H9 (cell line): ENCODE results near the gene ARHGEF2. TPM values are rescaled to one million over a fixed set of nuclear protein-coding genes. Genes with fewer than 3 reads are reported as not detected.
A peak's percentile ranks its signal among the peaks of the same experiment; 100 is the strongest.

Source experiments
- DNase-seq: peaks from one replicate; pipeline ENCODE4 v3.0.0-alpha.2; 2017
- H2AFZ ChIP-seq: one replicate; pipeline ENCODE4 v1.6.1; 2013; ENCODE audit warnings: mild to moderate bottlenecking, low read length, control low read depth, moderate library complexity
- H2AK5ac ChIP-seq: 2 replicates; pipeline ENCODE4 v1.6.1; 2013; ENCODE audit warnings: low read length, control low read depth, mixed read lengths; ENCODE audit not compliant: insufficient read length
- H2BK120ac ChIP-seq: one replicate; pipeline ENCODE4 v1.6.1; 2013; ENCODE audit warnings: low read depth, mild to moderate bottlenecking, low read length, control low read depth, inconsistent platforms; ENCODE audit not compliant: poor library complexity, severe bottlenecking
- H2BK12ac ChIP-seq: 2 replicates; pipeline ENCODE4 v1.6.1; 2013; ENCODE audit warnings: low read length, control low read depth, mixed read lengths, low read depth; ENCODE audit not compliant: insufficient read length
- H2BK15ac ChIP-seq: 2 replicates; pipeline ENCODE4 v1.6.1; 2013; ENCODE audit warnings: low read depth, low read length, control low read depth
- H2BK20ac ChIP-seq: one replicate; pipeline ENCODE4 v1.6.1; 2013; ENCODE audit warnings: low read depth, mild to moderate bottlenecking, low read length, control low read depth, inconsistent platforms; ENCODE audit not compliant: poor library complexity, severe bottlenecking
- H2BK5ac ChIP-seq: 2 replicates; pipeline ENCODE4 v1.6.1; 2013; ENCODE audit warnings: low read length, control low read depth, mixed read lengths; ENCODE audit not compliant: insufficient read length
- H3K14ac ChIP-seq: 2 replicates; pipeline ENCODE4 v1.6.1; 2013; ENCODE audit warnings: low read length, control low read depth; ENCODE audit not compliant: insufficient read depth
- H3K18ac ChIP-seq: 2 replicates; pipeline ENCODE4 v1.6.1; 2013; ENCODE audit warnings: low read depth, mild to moderate bottlenecking, mixed read lengths, low read length, control low read depth; ENCODE audit not compliant: insufficient read length
- H3K23ac ChIP-seq: 2 replicates; pipeline ENCODE4 v1.6.1; 2013; ENCODE audit warnings: low read length, control low read depth, mixed read lengths, low read depth; ENCODE audit not compliant: insufficient read length
- H3K23me2 ChIP-seq: 2 replicates; pipeline ENCODE4 v1.6.1; 2013; ENCODE audit warnings: low read depth, mild to moderate bottlenecking, mixed read lengths, low read length, control low read depth; ENCODE audit not compliant: insufficient read length, poor library complexity, severe bottlenecking
- H3K27ac ChIP-seq: 2 replicates; pipeline ENCODE4 v1.5.1; 2013; ENCODE audit warnings: low read length, control low read depth, mixed read lengths, low read depth; ENCODE audit not compliant: insufficient read length
- H3K27me3 ChIP-seq: 2 replicates; pipeline ENCODE4 v1.6.1; 2013; ENCODE audit warnings: low read length, control low read depth, inconsistent platforms; ENCODE audit not compliant: insufficient read depth
- H3K4ac ChIP-seq: 2 replicates; pipeline ENCODE4 v1.6.1; 2013; ENCODE audit warnings: low read depth, mild to moderate bottlenecking, control low read depth, inconsistent platforms, low read length, moderate library complexity
- H3K4me1 ChIP-seq: 2 replicates; pipeline ENCODE4 v1.6.1; 2013; ENCODE audit warnings: low read length, control low read depth, inconsistent platforms; ENCODE audit not compliant: insufficient read depth
- H3K4me2 ChIP-seq: 2 replicates; pipeline ENCODE4 v1.6.1; 2013; ENCODE audit warnings: low read length, control low read depth, mixed read lengths; ENCODE audit not compliant: insufficient read length, insufficient read depth
- H3K56ac ChIP-seq: 2 replicates; pipeline ENCODE4 v1.6.1; 2013; ENCODE audit warnings: low read depth, mild to moderate bottlenecking, mixed read lengths, low read length, control low read depth; ENCODE audit not compliant: insufficient read length
- H3K79me1 ChIP-seq: 2 replicates; pipeline ENCODE4 v1.6.1; 2013; ENCODE audit warnings: low read depth, mild to moderate bottlenecking, moderate library complexity, low read length, control low read depth, inconsistent platforms; ENCODE audit not compliant: insufficient read depth, poor library complexity, severe bottlenecking
- H3K79me2 ChIP-seq: 2 replicates; pipeline ENCODE4 v1.6.1; 2013; ENCODE audit warnings: low read length, control low read depth, inconsistent platforms; ENCODE audit not compliant: insufficient read depth
- H3K9ac ChIP-seq: 2 replicates; pipeline ENCODE4 v1.6.1; 2013; ENCODE audit warnings: low read length, control low read depth, mixed read lengths; ENCODE audit not compliant: insufficient read length; ENCODE audit errors: extremely low read depth
- H3K9me3 ChIP-seq: one replicate; pipeline ENCODE4 v1.6.1; 2013; ENCODE audit warnings: low read depth, low read length, inconsistent platforms; ENCODE audit not compliant: control insufficient read depth
- H3T11ph ChIP-seq: one replicate; pipeline ENCODE4 v1.6.1; 2013; ENCODE audit warnings: mild to moderate bottlenecking, low read length, control low read depth, inconsistent platforms
- H4K20me1 ChIP-seq: one replicate; pipeline ENCODE4 v1.6.1; 2013; ENCODE audit not compliant: control insufficient read depth, insufficient read length, insufficient read depth
- H4K5ac ChIP-seq: 2 replicates; pipeline ENCODE4 v1.6.1; 2013; ENCODE audit warnings: low read depth, mild to moderate bottlenecking, mixed read lengths, low read length, control low read depth; ENCODE audit not compliant: insufficient read length
- H4K8ac ChIP-seq: replicated peaks from 2 replicates; pipeline ENCODE4 v1.6.1; 2013; ENCODE audit warnings: low read length, control low read depth, mixed read lengths, low read depth; ENCODE audit not compliant: insufficient read length
- H4K91ac ChIP-seq: 2 replicates; pipeline ENCODE4 v1.6.1; 2013; ENCODE audit warnings: low read depth, mild to moderate bottlenecking, moderate library complexity, mixed read lengths, low read length, control low read depth; ENCODE audit not compliant: insufficient read length
- H3K27ac Mint-ChIP-seq, 3 experiments: 2 replicates in 2 of 3; 3 replicates in 1 of 3; pipeline ENCODE4 v1.8.0; 2020 to 2021; ENCODE audit warnings: mixed read lengths in 3 of 3, mild to moderate bottlenecking in 1 of 3, moderate library complexity in 1 of 3
- H3K27me3 Mint-ChIP-seq: 2 replicates; pipeline ENCODE4 v1.8.0; 2021; ENCODE audit warnings: low read depth, mild to moderate bottlenecking, moderate library complexity, mixed read lengths
- H3K36me3 Mint-ChIP-seq, 3 experiments: 2 replicates in 2 of 3; 3 replicates in 1 of 3; pipeline ENCODE4 v1.8.0; 2020 to 2021; ENCODE audit warnings: low read depth in 3 of 3, mixed read lengths in 3 of 3; ENCODE audit not compliant: insufficient read depth in 1 of 3
- H3K4me1 Mint-ChIP-seq, 2 experiments: 2 replicates each; pipeline ENCODE4 v1.8.0; 2020; ENCODE audit warnings: mixed read lengths in 2 of 2
- H3K4me3 Mint-ChIP-seq, 2 experiments: 2 replicates in 1 of 2; 3 replicates in 1 of 2; pipeline ENCODE4 v1.8.0; 2020 to 2021; ENCODE audit warnings: mild to moderate bottlenecking in 2 of 2, mixed read lengths in 2 of 2, moderate library complexity in 1 of 2
- H3K9me3 Mint-ChIP-seq, 2 experiments: 2 replicates in 1 of 2; 3 replicates in 1 of 2; pipeline ENCODE4 v1.8.0; 2020; ENCODE audit warnings: mild to moderate bottlenecking in 2 of 2, mixed read lengths in 2 of 2, moderate library complexity in 1 of 2
- WGBS: extraction: QIAGEN DNeasy Blood & Tissue Kit; methylation state at CpG from one replicate; pipeline ENCODE4 v1.1.7; 2013; ENCODE audit warnings: missing lambda C conversion rate, low lambda C conversion rate, mixed read lengths; ENCODE audit not compliant: insufficient read length; ENCODE audit errors: extremely low coverage; 5-methylcytosine and 5-hydroxymethylcytosine counted together
- total RNA-seq: library from RNA; stranded (reverse); gene quantifications from 2 replicates; pipeline ENCODE4 v1.2.1, GENCODE V29; 2021
- TF ChIP-seq, protein P1 (sequence below): fragments of 200-600 bp; sonication (generic); conservative IDR thresholded peaks from 3 replicates; pipeline ENCODE4 v1.8.0; 2021; ENCODE audit warnings: antibody characterized with exemption, mild to moderate bottlenecking

The ARHGEF2 gene
- total RNA-seq, 1 experiment from 2014 or later, result 111 TPM

DNA sequence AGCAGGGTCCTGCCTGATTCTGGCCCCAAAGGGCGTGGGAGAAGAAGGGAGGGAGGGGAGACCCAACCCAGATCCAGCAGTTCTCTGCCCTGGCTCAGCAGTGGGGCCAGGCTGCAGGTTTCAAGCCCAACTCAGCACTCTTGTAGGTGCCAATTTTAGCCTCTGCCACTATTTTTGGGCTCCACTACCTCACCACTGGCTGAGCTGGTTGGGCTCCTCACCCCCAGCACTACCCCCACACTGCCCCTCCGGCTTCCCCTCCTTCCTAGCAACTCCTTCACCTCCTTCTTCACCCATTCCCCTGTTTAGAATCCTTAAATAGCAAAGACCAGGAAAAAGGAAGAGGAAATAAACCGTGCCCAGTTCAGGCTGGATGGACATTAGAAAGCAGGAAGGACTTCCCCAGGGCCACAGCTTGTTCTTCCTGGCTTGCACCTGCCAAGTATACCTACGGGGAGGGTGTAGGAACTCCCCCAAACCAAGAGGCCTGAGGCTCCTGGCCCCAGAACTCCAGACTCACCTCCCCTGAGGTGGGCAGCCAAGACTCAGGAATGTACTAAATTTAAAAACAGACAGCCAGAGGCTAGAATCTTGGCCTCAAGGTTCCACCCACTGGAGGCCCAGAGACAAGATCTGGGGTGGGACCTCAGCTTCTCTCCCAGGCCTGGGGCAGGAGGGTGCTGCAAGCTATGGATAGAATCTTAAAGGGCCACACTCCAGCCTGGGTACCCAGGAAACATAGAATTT lies 1.4 kb upstream of the ARHGEF2 start:
- no peak overlapping the region for H2AFZ ChIP-seq
- no peak for DNase-seq
- no peak overlapping the region for H3K18ac ChIP-seq
- peaks cover 12% of the 10 kb centered on the region for H3K4me1 ChIP-seq
- peaks cover 28% of the 10 kb centered on the region for H3K23me2 ChIP-seq
- Mint-ChIP-seq H3K27ac (peak overlapping the region in 2 of 3 experiments; percentile 97 to 99; a peak in 3 of 7 replicates), H3K4me1 (peaks cover 81 to 86% of the 10 kb centered on the region in 2 experiments), H3K9me3 (no peaks in the 10 kb centered on the region), H3K4me3 (peak overlapping the region; percentile 90 to 92), H3K27me3 (no peaks in the 10 kb centered on the region), H3K36me3 (peaks cover 0 to 4% (median 2%) of the 10 kb centered on the region in 3 experiments; a peak in 2 of 7 replicates)
- H4K91ac ChIP-seq, result no peak overlapping the region
- no peak overlapping the region for H3K14ac ChIP-seq
- no peak overlapping the region for H3K56ac ChIP-seq
- H2AK5ac ChIP-seq, result no peak overlapping the region
- no peak overlapping the region for H2BK5ac ChIP-seq
- no peak overlapping the region for H3K4ac ChIP-seq
- H2BK15ac ChIP-seq, result no peak overlapping the region
- no peaks in the 10 kb centered on the region for H3K27me3 ChIP-seq
- H2BK120ac ChIP-seq, result no peak overlapping the region
- H3K79me1 ChIP-seq, result peaks cover 6% of the 10 kb centered on the region
- peak overlapping the region; percentile 81 for H3K4me2 ChIP-seq
- H3K9me3 ChIP-seq, result no peaks in the 10 kb centered on the region
- TF ChIP-seq, protein P1, sequence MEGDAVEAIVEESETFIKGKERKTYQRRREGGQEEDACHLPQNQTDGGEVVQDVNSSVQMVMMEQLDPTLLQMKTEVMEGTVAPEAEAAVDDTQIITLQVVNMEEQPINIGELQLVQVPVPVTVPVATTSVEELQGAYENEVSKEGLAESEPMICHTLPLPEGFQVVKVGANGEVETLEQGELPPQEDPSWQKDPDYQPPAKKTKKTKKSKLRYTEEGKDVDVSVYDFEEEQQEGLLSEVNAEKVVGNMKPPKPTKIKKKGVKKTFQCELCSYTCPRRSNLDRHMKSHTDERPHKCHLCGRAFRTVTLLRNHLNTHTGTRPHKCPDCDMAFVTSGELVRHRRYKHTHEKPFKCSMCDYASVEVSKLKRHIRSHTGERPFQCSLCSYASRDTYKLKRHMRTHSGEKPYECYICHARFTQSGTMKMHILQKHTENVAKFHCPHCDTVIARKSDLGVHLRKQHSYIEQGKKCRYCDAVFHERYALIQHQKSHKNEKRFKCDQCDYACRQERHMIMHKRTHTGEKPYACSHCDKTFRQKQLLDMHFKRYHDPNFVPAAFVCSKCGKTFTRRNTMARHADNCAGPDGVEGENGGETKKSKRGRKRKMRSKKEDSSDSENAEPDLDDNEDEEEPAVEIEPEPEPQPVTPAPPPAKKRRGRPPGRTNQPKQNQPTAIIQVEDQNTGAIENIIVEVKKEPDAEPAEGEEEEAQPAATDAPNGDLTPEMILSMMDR, result no peak
- H4K8ac ChIP-seq, result no peak overlapping the region
- no peak overlapping the region for H4K5ac ChIP-seq
- WGBS, result no CpG with 5 or more reads among the region's 4 CpGs
- no peak overlapping the region for H3K23ac ChIP-seq
- no peak overlapping the region for H2BK20ac ChIP-seq
- H3K27ac ChIP-seq, result no peak overlapping the region
- peaks cover 7% of the 10 kb centered on the region for H4K20me1 ChIP-seq
- no peak overlapping the region for H3K9ac ChIP-seq
- no peak overlapping the region for H3T11ph ChIP-seq
- H3K79me2 ChIP-seq, result peaks cover 11% of the 10 kb centered on the region; the same call in 1 of the 2 replicates
- H2BK12ac ChIP-seq, result no peak overlapping the region
